HepG2 (cell line): Measurements from ENCODE around the gene PHB1. TPM values are rescaled to one million over a fixed set of nuclear protein-coding genes. Genes with fewer than 3 reads are reported as not detected.

Experiments used
- ATAC-seq: fragments of 200-7000 bp; cut with Tn5 transposase; 3 replicates; pipeline ENCODE4 v1.9.1; 2020; ENCODE audit warnings: mild to moderate bottlenecking, moderate library complexity
- BruUV-seq: library from RNA; stranded (reverse); fragments of 400-500 nt; replicated peaks from 2 replicates; lab custom pipeline; 2021; lab: Mats Ljungman, UMichigan
- CTCF ChIA-PET: fragments of 300-600 bp; formaldehyde crosslinking; extraction: SDS; loops from one replicate; lab custom pipeline; 2021; ENCODE audit warnings: low total read pairs, inconsistent platforms, low intra/inter-chr PET ratio; lab: Yijun Ruan, JAX
- POLR2A ChIA-PET: fragments of 350-600 bp; sonication (Branson Sonifier 250); formaldehyde crosslinking; loops from one replicate; lab custom pipeline; 2020; ENCODE audit warnings: antibody characterized with exemption, inconsistent platforms; lab: Yijun Ruan, JAX
- DNase-seq: peaks from one replicate; pipeline ENCODE4 v3.0.0-alpha.2; 2015; ENCODE audit warnings: low spot score
- FAIRE-seq: peaks from 3 replicates; lab custom pipeline; 2011; peaks lifted over from hg19 to GRCh38; lab: Jason Lieb, UNC
- H2AFZ ChIP-seq: one replicate; pipeline ENCODE4 v1.6.1; 2011; ENCODE audit warnings: low read length, inconsistent platforms
- H3K27ac ChIP-seq: fragments of 300-600 bp; 3 replicates; pipeline ENCODE4 v1.8.0; 2011; ENCODE audit warnings: mixed run types, mild to moderate bottlenecking, mixed read lengths, low read length, inconsistent platforms; ENCODE audit not compliant: insufficient read depth; ENCODE audit errors: extremely low read length
- H3K27me3 ChIP-seq, 2 experiments: fragments of 200-600 bp in 1 of 2; 2 replicates in 1 of 2; 3 replicates in 1 of 2; pipeline versions ENCODE4 v1.6.0 to v1.8.0; 2011; ENCODE audit warnings: low read length in 2 of 2, mild to moderate bottlenecking in 2 of 2, moderate library complexity in 2 of 2, inconsistent platforms in 1 of 2; ENCODE audit not compliant: insufficient read depth in 2 of 2, control insufficient read depth in 1 of 2
- H3K36me3 ChIP-seq, 2 experiments: fragments of 200-600 bp in 1 of 2; replicated peaks in 1 of 2; 2 replicates in 1 of 2; 3 replicates in 1 of 2; pipeline versions ENCODE4 v1.5.1 to v1.8.0; 2011; ENCODE audit warnings: low read length in 2 of 2, inconsistent platforms in 1 of 2; ENCODE audit not compliant: insufficient read depth in 2 of 2, control insufficient read depth in 1 of 2
- H3K4me1 ChIP-seq: 2 replicates; pipeline ENCODE4 v1.5.1; 2012; ENCODE audit warnings: low read length, inconsistent platforms; ENCODE audit not compliant: insufficient read depth
- H3K4me2 ChIP-seq: 2 replicates; pipeline ENCODE4 v1.6.0; 2011; ENCODE audit warnings: low read depth, low read length, inconsistent platforms
- H3K4me3 ChIP-seq, 3 experiments: fragments of 200-600 bp in 1 of 3; sonication (generic), shearing (Covaris generic) in 1 of 3; replicated peaks in 1 of 3; 2 replicates each; pipeline ENCODE4 v1.5.1; 2011 to 2016; ENCODE audit warnings: low read length in 3 of 3, inconsistent platforms in 2 of 3, low read depth in 2 of 3, mild to moderate bottlenecking in 2 of 3, control low read depth in 1 of 3, mixed read lengths in 1 of 3; ENCODE audit not compliant: insufficient read depth in 1 of 3
- H3K79me2 ChIP-seq: one replicate; pipeline ENCODE4 v1.6.1; 2011; ENCODE audit warnings: low read length, inconsistent platforms; ENCODE audit not compliant: insufficient read depth
- H3K9ac ChIP-seq: 2 replicates; pipeline ENCODE4 v1.6.0; 2011; ENCODE audit warnings: mild to moderate bottlenecking, low read depth, low read length, inconsistent platforms; ENCODE audit not compliant: insufficient read depth
- H3K9me3 ChIP-seq: 2 replicates; pipeline ENCODE4 v1.5.1; 2012; ENCODE audit warnings: mild to moderate bottlenecking, low read length
- H4K20me1 ChIP-seq: 2 replicates; pipeline ENCODE4 v1.6.0; 2011; ENCODE audit warnings: inconsistent platforms, mild to moderate bottlenecking, low read length, moderate library complexity; ENCODE audit not compliant: insufficient read depth
- ATF7 ChIP-seq, 2 experiments: fragments of 450-650 bp in 1 of 2; sonication (generic) in 1 of 2; formaldehyde crosslinking in 1 of 2; IDR thresholded peaks; 2 replicates each; pipeline versions ENCODE4 v1.4.0 to v1.6.1; 2016 to 2020; ENCODE audit warnings: antibody characterized with exemption in 1 of 2, mild to moderate bottlenecking in 1 of 2, missing genetic modification reagents in 1 of 2
- BORCS8-MEF2B ChIP-seq: sonication (generic); formaldehyde crosslinking; IDR thresholded peaks from 2 replicates; pipeline ENCODE4 v1.8.0; 2022; ENCODE audit warnings: mild to moderate bottlenecking, missing genetic modification reagents
- KMT2B ChIP-seq: IDR thresholded peaks from 2 replicates; pipeline ENCODE4 v1.6.1; 2016; ENCODE audit warnings: missing genetic modification reagents, missing compliant biosample characterization
- NONO ChIP-seq, 2 experiments: fragments of 450-650 bp in 1 of 2; sonication (generic) in 1 of 2; formaldehyde crosslinking in 1 of 2; IDR thresholded peaks in 1 of 2; conservative IDR thresholded peaks in 1 of 2; 2 replicates each; pipeline versions ENCODE4 v1.6.1 to v1.8.0; 2017 to 2022; ENCODE audit warnings: mild to moderate bottlenecking in 1 of 2, missing genetic modification reagents in 1 of 2, moderate library complexity in 1 of 2
- NR2F1 ChIP-seq, 2 experiments: fragments of 450-650 bp in 1 of 2; formaldehyde crosslinking in 1 of 2; IDR thresholded peaks; 2 replicates each; pipeline versions ENCODE4 v1.5.0 to v1.6.1; 2016 to 2020; ENCODE audit warnings: mild to moderate bottlenecking in 1 of 2, missing compliant biosample characterization in 1 of 2, missing genetic modification reagents in 1 of 2, moderate library complexity in 1 of 2
- NR3C1 ChIP-seq: sonication (generic); formaldehyde crosslinking; IDR thresholded peaks from 2 replicates; pipeline ENCODE4 v1.4.0; 2020; ENCODE audit warnings: missing genetic modification reagents
- PRMT3 ChIP-seq: sonication (generic); formaldehyde crosslinking; IDR thresholded peaks from 2 replicates; pipeline ENCODE4 v1.8.1; 2022; ENCODE audit warnings: low read depth, mild to moderate bottlenecking, moderate library complexity, missing genetic modification reagents, borderline replicate concordance
- SP2 ChIP-seq: sonication (generic); formaldehyde crosslinking; IDR thresholded peaks from 2 replicates; pipeline ENCODE4 v1.5.1; 2020; ENCODE audit warnings: mild to moderate bottlenecking, missing genetic modification reagents
- TRIM22 ChIP-seq: fragments of 450-650 bp; IDR thresholded peaks from 2 replicates; pipeline ENCODE4 v1.6.1; 2017
- YEATS2 ChIP-seq: sonication (generic); formaldehyde crosslinking; IDR thresholded peaks from 2 replicates; pipeline ENCODE4 v1.4.0; 2020; ENCODE audit warnings: missing genetic modification reagents, borderline replicate concordance
- ZBTB39 ChIP-seq: sonication (generic); formaldehyde crosslinking; IDR thresholded peaks from 2 replicates; pipeline ENCODE4 v1.5.0; 2020; ENCODE audit warnings: missing genetic modification reagents
- ZEB1 ChIP-seq: IDR thresholded peaks from 2 replicates; pipeline ENCODE4 v1.6.1; 2012; ENCODE audit warnings: mild to moderate bottlenecking, low read depth, inconsistent platforms; ENCODE audit not compliant: insufficient replicate concordance
- ZFP90 ChIP-seq: sonication (generic); formaldehyde crosslinking; IDR thresholded peaks from 2 replicates; pipeline ENCODE4 v1.8.0; 2022; ENCODE audit warnings: missing genetic modification reagents, mild to moderate bottlenecking, inconsistent platforms, borderline replicate concordance
- ZNF501 ChIP-seq: sonication (generic); formaldehyde crosslinking; IDR thresholded peaks from 2 replicates; pipeline ENCODE4 v1.5.1; 2020; ENCODE audit warnings: mild to moderate bottlenecking, moderate library complexity, missing genetic modification reagents
- ZNF543 ChIP-seq: sonication (generic); formaldehyde crosslinking; IDR thresholded peaks from 2 replicates; pipeline ENCODE4 v1.4.0; 2020; ENCODE audit warnings: mild to moderate bottlenecking, missing genetic modification reagents
- ZNF704 ChIP-seq: sonication (generic); formaldehyde crosslinking; IDR thresholded peaks from 2 replicates; pipeline ENCODE4 v1.8.1; 2023; ENCODE audit warnings: mild to moderate bottlenecking, inconsistent platforms, moderate library complexity, missing genetic modification reagents, borderline replicate concordance
- WGBS: methylation state at CpG from one replicate; pipeline ENCODE4 v1.1.6; 2017; ENCODE audit warnings: low lambda C conversion rate; 5-methylcytosine and 5-hydroxymethylcytosine counted together
- in situ Hi-C: cut with HindIII; loops from 2 replicates; pipeline ENCODE4 v1.10.0; 2017; ENCODE audit warnings: low pct_unique_long_range_greater_than_20kb; ENCODE audit not compliant: extremely low pct_ligation_motif_present
- intact Hi-C: fragments of 100-400 bp; cut with micrococcal nuclease; formaldehyde crosslinking; loops from one replicate; pipeline ENCODE4 v1.10.0; 2022; ENCODE audit not compliant: unreplicated experiment
- polyA plus RNA-seq, 8 experiments: library from polyadenylated mRNA; depleted of rRNA in 3 of 8; stranded (reverse) in 7 of 8; unstranded in 1 of 8; fragments of >200 nt; fragmentation: Illumina TruSeq in 4 of 8; extraction: Trizol in 4 of 8; gene quantifications; 2 replicates each; pipeline versions ENCODE4 v1.2.1 to v1.2.3, GENCODE V29; 2011 to 2016; ENCODE audit warnings: low read depth in 4 of 8, missing spikeins in 1 of 8, mixed read lengths in 1 of 8; ENCODE audit not compliant: insufficient read depth in 1 of 8
- total RNA-seq, 5 experiments: library from RNA; depleted of rRNA; stranded (reverse); fragments of >200 nt; fragmentation: Illumina TruSeq; extraction: Trizol; gene quantifications; 2 replicates each; pipeline ENCODE4 v1.2.3, GENCODE V29; 2016; ENCODE audit warnings: low read depth in 1 of 5

Gene PHB1
- total and polyA plus RNA-seq, 2 of the 13 experiments (the other 11 are each of a cell fraction or from before 2014, with no cell fraction given), result 515 to 688 TPM

GRCh38 chr17:49361902-49362722, 52.6 kb downstream of the PHB1 start, which contains the start of gene ZNF652:
TSS of gene ZNF652 (minus strand) at chr17:49362250. CDS start at chr17:49317725, 44,525 bp downstream.
- intact Hi-C loops, result no loop called here
- ChIA-PET CTCF (no interaction called here), POLR2A (interaction anchor here (0.7 to 1.5 kb wide), 6 partner anchors 10 to 52 kb away, joined by 3 to 6 read pairs (median 3); partner anchors contain the start of gene PHB1)
- Histone ChIP-seq H3K9me3 (no peaks in the 10 kb centered on the region), H2AFZ (peak within 1 kb of the TSS; percentile 94), H3K79me2 (peaks cover 44% of the 10 kb centered on the region), H3K27ac (peak within 1 kb of the TSS; percentile 91), H3K4me1 (peaks cover 43% of the 10 kb centered on the region), H3K4me3 (peak within 1 kb of the TSS; percentile 96 to 99 (median 99)), H3K4me2 (peak within 1 kb of the TSS; percentile 99), H3K9ac (peak within 1 kb of the TSS; percentile 97), H4K20me1 (peaks cover 27% of the 10 kb centered on the region), H3K36me3 (no peaks in the 10 kb centered on the region), H3K27me3 (no peaks in the 10 kb centered on the region; a peak in 1 of 5 replicates)
- whole genome bisulfite sequencing, result under 1% methylated on average over 33 of the region's 106 CpGs
- peak; percentile 80 for ATAC-seq
- no peak for FAIRE-seq
- DNase-seq, result peak; percentile 96
- in situ Hi-C loops, result no loop called here
- no TSS peak for BruUV-seq
- TF ChIP-seq TRIM22, result no peak
- no peak; the same call in 1 of the 2 replicates for TF ChIP-seq YEATS2
- no peak for TF ChIP-seq ZFP90 (CRISPR knock-in tag)
- TF ChIP-seq NR3C1, result no peak
- 0 out of 2 replicates have a peak, but pooled peaks have one; percentile 18 for TF ChIP-seq ZNF543 (CRISPR knock-in tag)
- no peak for TF ChIP-seq ATF7 (IDR thresholded peaks at IDR 0.05)
- TF ChIP-seq ATF7 (CRISPR knock-in tag; IDR thresholded peaks at IDR 0.05), result no peak
- TF ChIP-seq PRMT3, result peak; percentile 86; the same call in 1 of the 2 replicates
- no peak for TF ChIP-seq ZNF704 (CRISPR knock-in tag)
- peak; percentile 21; the same call in 1 of the 2 replicates for TF ChIP-seq BORCS8-MEF2B
- no peak for TF ChIP-seq SP2 (CRISPR knock-in tag)
- TF ChIP-seq NR2F1 (CRISPR knock-in tag; IDR thresholded peaks at IDR 0.05), result no peak
- no peak for TF ChIP-seq NONO (IDR thresholded peaks at IDR 0.05)
- peak; percentile 59; the same call in 1 of the 2 replicates for TF ChIP-seq NONO (CRISPR knock-in tag; conservative IDR thresholded peaks at IDR 0.05)
- TF ChIP-seq ZBTB39 (CRISPR knock-in tag), result no peak
- TF ChIP-seq ZNF501 (CRISPR knock-in tag), result peak; percentile 81
- TF ChIP-seq ZEB1, result peak; percentile 99
- TF ChIP-seq KMT2B, result peak; percentile 37; the same call in 1 of the 2 replicates
